Stimulated activated CD4-positive, alpha-beta T cell treated with anti-CD3 and anti-CD28 coated beads, Interleukin-4, amount 100 ng/mL, for 4 hours (primary cell): ENCODE results near the gene ASB6.
"Not testable (repeated sequence)": the region's sequence is repeated elsewhere in the genome, so short reads cannot be mapped to it uniquely, and the experiment has no call there.

Source experiments
- DNase-seq, 2 experiments: peaks; one replicate each; pipeline ENCODE4 v3.0.0-alpha.2; 2020

Gene ASB6

GRCh38 chr9:129604056-129604765, 37.7 kb downstream of the ASB6 start:
- no peak for DNase-seq

GRCh38 chr9:129602598-129603415, 39.1 kb downstream of the ASB6 start:
- DNase-seq, result no peak

GRCh38 chr9:129601082-129601674, 40.8 kb downstream of the ASB6 start:
- no peak for DNase-seq

GRCh38 chr9:129598089-129598596, 43.8 kb downstream of the ASB6 start:
- no peak for DNase-seq

- DNase-seq, result no peak
Measured at GRCh38 chr9:129597355-129598088, 44.4 kb downstream of the ASB6 start.

GRCh38 chr9:129596541-129597331, 45.2 kb downstream of the ASB6 start:
- DNase-seq, result no peak

GRCh38 chr9:129595903-129596540, 45.9 kb downstream of the ASB6 start:
- DNase-seq, result no peak

GRCh38 chr9:129595311-129595741, 46.6 kb downstream of the ASB6 start:
- no peak for DNase-seq

GRCh38 chr9:129594632-129595031, 47.3 kb downstream of the ASB6 start:
- DNase-seq, result no peak

- DNase-seq, result not testable (repeated sequence)
Measured at GRCh38 chr9:129592790-129593189, 49.2 kb downstream of the ASB6 start.

GRCh38 chr9:129591916-129592315, 50.0 kb downstream of the ASB6 start:
- no peak for DNase-seq

- no peak for DNase-seq
Measured at GRCh38 chr9:129590466-129590865, 51.5 kb downstream of the ASB6 start.

GRCh38 chr9:129587487-129588262, 54.3 kb downstream of the ASB6 start:
- DNase-seq, result no peak

- DNase-seq, result no peak
Measured at GRCh38 chr9:129586685-129587084, 55.3 kb downstream of the ASB6 start.

GRCh38 chr9:129586245-129586644, 55.7 kb downstream of the ASB6 start:
- DNase-seq, result no peak

GRCh38 chr9:129585352-129585751, 56.6 kb downstream of the ASB6 start:
- DNase-seq, result no peak
